GM12878 (cell line): ENCODE measurements around the gene TTLL7.

Source experiments
- NFYB ChIP-seq: IDR thresholded peaks from 2 replicates; pipeline ENCODE4 v1.6.1; 2011; ENCODE audit warnings: low read depth, mild to moderate bottlenecking, low read length, improper control_type of control experiment, moderate library complexity; ENCODE audit not compliant: insufficient read depth
- POLR2A ChIP-seq: IDR thresholded peaks from 2 replicates; pipeline ENCODE4 v1.6.1; 2011; ENCODE audit warnings: low read depth, mild to moderate bottlenecking, low read length
- SPI1 ChIP-seq: IDR thresholded peaks from 2 replicates; pipeline ENCODE4 v1.6.1; 2011; ENCODE audit warnings: low read depth, mild to moderate bottlenecking, low read length, moderate library complexity, borderline replicate concordance; ENCODE audit not compliant: insufficient read depth
- SREBF1 ChIP-seq: IDR thresholded peaks from 2 replicates; pipeline ENCODE4 v1.6.1; 2012; ENCODE audit warnings: mild to moderate bottlenecking, low read length
- TCF12 ChIP-seq: IDR thresholded peaks from 2 replicates; pipeline ENCODE4 v1.6.1; 2011; ENCODE audit warnings: low read depth, mild to moderate bottlenecking, low read length
- TF ChIP-seq, protein P1 (sequence below): IDR thresholded peaks from 2 replicates; pipeline ENCODE4 v1.6.1; 2012; ENCODE audit warnings: improper control_type of control experiment, low read depth, low read length; ENCODE audit not compliant: insufficient replicate concordance
- TF ChIP-seq, protein P2 (sequence below), 3 experiments: IDR thresholded peaks in 2 of 3; conservative IDR thresholded peaks in 1 of 3; 2 replicates each; pipeline ENCODE4 v1.5.1; 2011; ENCODE audit warnings: low read depth in 3 of 3, low read length in 3 of 3, mild to moderate bottlenecking in 3 of 3, control low read depth in 2 of 3, moderate library complexity in 2 of 3, inconsistent platforms in 1 of 3, mixed read lengths in 1 of 3; ENCODE audit not compliant: control insufficient read depth in 2 of 3, insufficient read depth in 1 of 3; ENCODE audit errors: extremely low read depth in 1 of 3

GRCh38 chr1:83850834-83851233 lies 148.1 kb downstream of the TTLL7 start:
- TF ChIP-seq, protein P1, sequence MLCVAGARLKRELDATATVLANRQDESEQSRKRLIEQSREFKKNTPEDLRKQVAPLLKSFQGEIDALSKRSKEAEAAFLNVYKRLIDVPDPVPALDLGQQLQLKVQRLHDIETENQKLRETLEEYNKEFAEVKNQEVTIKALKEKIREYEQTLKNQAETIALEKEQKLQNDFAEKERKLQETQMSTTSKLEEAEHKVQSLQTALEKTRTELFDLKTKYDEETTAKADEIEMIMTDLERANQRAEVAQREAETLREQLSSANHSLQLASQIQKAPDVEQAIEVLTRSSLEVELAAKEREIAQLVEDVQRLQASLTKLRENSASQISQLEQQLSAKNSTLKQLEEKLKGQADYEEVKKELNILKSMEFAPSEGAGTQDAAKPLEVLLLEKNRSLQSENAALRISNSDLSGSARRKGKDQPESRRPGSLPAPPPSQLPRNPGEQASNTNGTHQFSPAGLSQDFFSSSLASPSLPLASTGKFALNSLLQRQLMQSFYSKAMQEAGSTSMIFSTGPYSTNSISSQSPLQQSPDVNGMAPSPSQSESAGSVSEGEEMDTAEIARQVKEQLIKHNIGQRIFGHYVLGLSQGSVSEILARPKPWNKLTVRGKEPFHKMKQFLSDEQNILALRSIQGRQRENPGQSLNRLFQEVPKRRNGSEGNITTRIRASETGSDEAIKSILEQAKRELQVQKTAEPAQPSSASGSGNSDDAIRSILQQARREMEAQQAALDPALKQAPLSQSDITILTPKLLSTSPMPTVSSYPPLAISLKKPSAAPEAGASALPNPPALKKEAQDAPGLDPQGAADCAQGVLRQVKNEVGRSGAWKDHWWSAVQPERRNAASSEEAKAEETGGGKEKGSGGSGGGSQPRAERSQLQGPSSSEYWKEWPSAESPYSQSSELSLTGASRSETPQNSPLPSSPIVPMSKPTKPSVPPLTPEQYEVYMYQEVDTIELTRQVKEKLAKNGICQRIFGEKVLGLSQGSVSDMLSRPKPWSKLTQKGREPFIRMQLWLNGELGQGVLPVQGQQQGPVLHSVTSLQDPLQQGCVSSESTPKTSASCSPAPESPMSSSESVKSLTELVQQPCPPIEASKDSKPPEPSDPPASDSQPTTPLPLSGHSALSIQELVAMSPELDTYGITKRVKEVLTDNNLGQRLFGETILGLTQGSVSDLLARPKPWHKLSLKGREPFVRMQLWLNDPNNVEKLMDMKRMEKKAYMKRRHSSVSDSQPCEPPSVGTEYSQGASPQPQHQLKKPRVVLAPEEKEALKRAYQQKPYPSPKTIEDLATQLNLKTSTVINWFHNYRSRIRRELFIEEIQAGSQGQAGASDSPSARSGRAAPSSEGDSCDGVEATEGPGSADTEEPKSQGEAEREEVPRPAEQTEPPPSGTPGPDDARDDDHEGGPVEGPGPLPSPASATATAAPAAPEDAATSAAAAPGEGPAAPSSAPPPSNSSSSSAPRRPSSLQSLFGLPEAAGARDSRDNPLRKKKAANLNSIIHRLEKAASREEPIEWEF = no peak
- TF ChIP-seq POLR2A = no peak
- no peak for TF ChIP-seq TCF12
- no peak for TF ChIP-seq NFYB
- TF ChIP-seq, protein P2, sequence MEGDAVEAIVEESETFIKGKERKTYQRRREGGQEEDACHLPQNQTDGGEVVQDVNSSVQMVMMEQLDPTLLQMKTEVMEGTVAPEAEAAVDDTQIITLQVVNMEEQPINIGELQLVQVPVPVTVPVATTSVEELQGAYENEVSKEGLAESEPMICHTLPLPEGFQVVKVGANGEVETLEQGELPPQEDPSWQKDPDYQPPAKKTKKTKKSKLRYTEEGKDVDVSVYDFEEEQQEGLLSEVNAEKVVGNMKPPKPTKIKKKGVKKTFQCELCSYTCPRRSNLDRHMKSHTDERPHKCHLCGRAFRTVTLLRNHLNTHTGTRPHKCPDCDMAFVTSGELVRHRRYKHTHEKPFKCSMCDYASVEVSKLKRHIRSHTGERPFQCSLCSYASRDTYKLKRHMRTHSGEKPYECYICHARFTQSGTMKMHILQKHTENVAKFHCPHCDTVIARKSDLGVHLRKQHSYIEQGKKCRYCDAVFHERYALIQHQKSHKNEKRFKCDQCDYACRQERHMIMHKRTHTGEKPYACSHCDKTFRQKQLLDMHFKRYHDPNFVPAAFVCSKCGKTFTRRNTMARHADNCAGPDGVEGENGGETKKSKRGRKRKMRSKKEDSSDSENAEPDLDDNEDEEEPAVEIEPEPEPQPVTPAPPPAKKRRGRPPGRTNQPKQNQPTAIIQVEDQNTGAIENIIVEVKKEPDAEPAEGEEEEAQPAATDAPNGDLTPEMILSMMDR (IDR thresholded peaks at IDR 0.05 in 2 of 3, conservative IDR thresholded peaks at IDR 0.05 in 1 of 3; ENCODE audit: control insufficient read depth in 2 of 3, extremely low read depth in 1 of 3, insufficient read depth in 1 of 3, low read depth in 3 of 3, low read length in 3 of 3) = no peak
- no peak for TF ChIP-seq SREBF1
- TF ChIP-seq SPI1 = no peak
